Uterus (tissue), 2 donors: ENCODE measurements around the gene IGSF23.

Experiments
- POLR2A ChIP-seq, 2 donors: fragments of 450-650 bp; IDR thresholded peaks; one replicate each; pipeline ENCODE4 v1.6.1; 2016; ENCODE audit warnings: antibody characterized with exemption in 2 of 2, mild to moderate bottlenecking in 1 of 2, moderate library complexity in 1 of 2
- TF ChIP-seq, protein P1 (sequence below), 4 experiments: fragments of 200-600 bp in 2 of 4; fragments of 450-650 bp in 2 of 4; sonication (generic) in 2 of 4; IDR thresholded peaks; one replicate each; pipeline ENCODE4 v1.5.1; 2016 to 2019; ENCODE audit warnings: antibody characterized with exemption in 4 of 4, mild to moderate bottlenecking in 2 of 4, moderate library complexity in 1 of 4

- TF ChIP-seq, protein P1, sequence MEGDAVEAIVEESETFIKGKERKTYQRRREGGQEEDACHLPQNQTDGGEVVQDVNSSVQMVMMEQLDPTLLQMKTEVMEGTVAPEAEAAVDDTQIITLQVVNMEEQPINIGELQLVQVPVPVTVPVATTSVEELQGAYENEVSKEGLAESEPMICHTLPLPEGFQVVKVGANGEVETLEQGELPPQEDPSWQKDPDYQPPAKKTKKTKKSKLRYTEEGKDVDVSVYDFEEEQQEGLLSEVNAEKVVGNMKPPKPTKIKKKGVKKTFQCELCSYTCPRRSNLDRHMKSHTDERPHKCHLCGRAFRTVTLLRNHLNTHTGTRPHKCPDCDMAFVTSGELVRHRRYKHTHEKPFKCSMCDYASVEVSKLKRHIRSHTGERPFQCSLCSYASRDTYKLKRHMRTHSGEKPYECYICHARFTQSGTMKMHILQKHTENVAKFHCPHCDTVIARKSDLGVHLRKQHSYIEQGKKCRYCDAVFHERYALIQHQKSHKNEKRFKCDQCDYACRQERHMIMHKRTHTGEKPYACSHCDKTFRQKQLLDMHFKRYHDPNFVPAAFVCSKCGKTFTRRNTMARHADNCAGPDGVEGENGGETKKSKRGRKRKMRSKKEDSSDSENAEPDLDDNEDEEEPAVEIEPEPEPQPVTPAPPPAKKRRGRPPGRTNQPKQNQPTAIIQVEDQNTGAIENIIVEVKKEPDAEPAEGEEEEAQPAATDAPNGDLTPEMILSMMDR (IDR thresholded peaks at IDR 0.05), result no peak
- no peak for TF ChIP-seq POLR2A (IDR thresholded peaks at IDR 0.05)
Observed at GRCh38 chr19:44600466-44600865, 12.9 kb upstream of the IGSF23 start.
